ENCODE data around the gene C8A. TPM values are rescaled to one million over a fixed set of nuclear protein-coding genes. Genes with fewer than 3 reads are reported as not detected.

Gene C8A
- total and polyA plus RNA-seq, 2 of the 13 experiments (the other 11 are each of a cell fraction or from before 2014, with no cell fraction given) = 10.5 to 15.0 TPM

GRCh38 chr1:56808410-56808809 lies 46.2 kb upstream of the C8A start (continued):
- TF ChIP-seq NFKBIZ (CRISPR knock-in tag; IDR thresholded peaks at IDR 0.05) (no peak), ZNF775 (CRISPR knock-in tag; IDR thresholded peaks at IDR 0.05; ENCODE audit: borderline replicate concordance) (no peak)

- in situ Hi-C loops (cut with HindIII; ENCODE audit: extremely low pct_ligation_motif_present, low pct_unique_long_range_greater_than_20kb) = loop anchor here (10.0 kb wide), 1 partner anchor 1527 kb away; no protein-coding TSS in a partner anchor
- ChIA-PET CTCF (ENCODE audit: low intra/inter-chr PET ratio, low total read pairs) (no interaction called here), POLR2A (no interaction called here)
- FAIRE-seq (no peak), ATAC-seq (no peak), DNase-seq (ENCODE audit: low spot score) (no peak)
- no TSS peak for BruUV-seq (replicated peaks)
- peaks cover 16% of the 10 kb centered on the region for H3K4me1 ChIP-seq (ENCODE audit: insufficient read depth, low read length)
- H3K4me2 ChIP-seq (ENCODE audit: low read depth, low read length) = no peak overlapping the region
- intact Hi-C loops (cut with micrococcal nuclease; ENCODE audit: unreplicated experiment) = no loop called here
- H2AFZ ChIP-seq (ENCODE audit: low read length) = no peak overlapping the region
- TF ChIP-seq, protein P1, sequence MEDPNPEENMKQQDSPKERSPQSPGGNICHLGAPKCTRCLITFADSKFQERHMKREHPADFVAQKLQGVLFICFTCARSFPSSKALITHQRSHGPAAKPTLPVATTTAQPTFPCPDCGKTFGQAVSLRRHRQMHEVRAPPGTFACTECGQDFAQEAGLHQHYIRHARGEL (CRISPR knock-in tag; IDR thresholded peaks at IDR 0.05) = no peak
- no peak for TF ChIP-seq ZNF552 (CRISPR knock-in tag; IDR thresholded peaks at IDR 0.05; ENCODE audit: borderline replicate concordance)
- TF ChIP-seq ZMAT3 (CRISPR knock-in tag; conservative IDR thresholded peaks at IDR 0.05) = no peak
- no peak for TF ChIP-seq FOXA1 (IDR thresholded peaks at IDR 0.05)
- 0 out of 2 replicates have a peak, but pooled peaks have one; percentile 16 for TF ChIP-seq FOXA1 (CRISPR knock-in tag; IDR thresholded peaks at IDR 0.05)
- no peaks in the 10 kb centered on the region for H3K79me2 ChIP-seq (ENCODE audit: insufficient read depth, low read length)
- H3K27ac ChIP-seq (ENCODE audit: extremely low read length, insufficient read depth, low read length) = no peak overlapping the region
- no peaks in the 10 kb centered on the region for H3K36me3 ChIP-seq (replicated peaks in 1 of 2; ENCODE audit: control insufficient read depth in 1 of 2, insufficient read depth in 2 of 2, low read length in 2 of 2)
- 80% methylated on average over 2 of the region's 2 CpGs for WGBS (ENCODE audit: low lambda C conversion rate)
- H3K4me3 ChIP-seq (replicated peaks in 1 of 3; ENCODE audit: insufficient read depth in 1 of 3, low read depth in 2 of 3, low read length in 3 of 3) = no peak overlapping the region
- no peaks in the 10 kb centered on the region for H4K20me1 ChIP-seq (ENCODE audit: insufficient read depth, low read length)
- H3K9me3 ChIP-seq (ENCODE audit: low read length) = no peaks in the 10 kb centered on the region
- no peak overlapping the region for H3K9ac ChIP-seq (ENCODE audit: insufficient read depth, low read depth, low read length)
- no peaks in the 10 kb centered on the region for H3K27me3 ChIP-seq (ENCODE audit: control insufficient read depth in 1 of 2, insufficient read depth in 2 of 2, low read length in 2 of 2)
Observed at GRCh38 chr1:56811331-56811730, 43.3 kb upstream of the C8A start.

DNA sequence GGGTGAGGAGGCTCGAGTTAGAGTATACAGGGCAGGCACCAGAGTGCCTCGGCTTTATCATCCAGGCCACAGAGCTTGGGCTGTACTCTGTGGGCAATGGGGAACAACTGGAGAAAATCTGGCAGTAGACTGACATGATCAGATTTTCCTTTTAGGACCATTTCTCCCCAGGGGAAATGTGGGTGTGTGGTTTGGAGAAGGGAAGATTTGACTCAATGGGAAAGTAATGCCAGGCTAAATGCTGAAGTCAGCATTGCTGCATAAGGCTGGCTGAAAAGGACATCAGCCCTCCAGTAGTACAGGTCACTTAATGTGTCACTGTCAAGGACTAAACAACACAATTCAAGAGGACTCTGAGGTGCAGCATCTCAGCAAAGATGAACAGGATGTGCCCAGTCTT lies 40.4 kb upstream of the C8A start:
- ATAC-seq = no peak
- CTCF ChIA-PET (ENCODE audit: low intra/inter-chr PET ratio, low total read pairs) = no interaction called here
- no peak overlapping the region for H2AFZ ChIP-seq (ENCODE audit: low read length)
- POLR2A ChIA-PET = no interaction called here
- FAIRE-seq = no peak
- in situ Hi-C loops (cut with HindIII; ENCODE audit: extremely low pct_ligation_motif_present, low pct_unique_long_range_greater_than_20kb) (loop anchor here (10.0 kb wide), 1 partner anchor 1529 kb away; no protein-coding TSS in a partner anchor), intact Hi-C loops (cut with micrococcal nuclease; ENCODE audit: unreplicated experiment) (no loop called here)
- H3K36me3 ChIP-seq (replicated peaks in 1 of 2; ENCODE audit: control insufficient read depth in 1 of 2, insufficient read depth in 2 of 2, low read length in 2 of 2) = no peaks in the 10 kb centered on the region
- no TSS peak for BruUV-seq (replicated peaks)
- no peaks in the 10 kb centered on the region for H4K20me1 ChIP-seq (ENCODE audit: insufficient read depth, low read length)
- H3K79me2 ChIP-seq (ENCODE audit: insufficient read depth, low read length) = no peaks in the 10 kb centered on the region
- H3K27ac ChIP-seq (ENCODE audit: extremely low read length, insufficient read depth, low read length) = no peak overlapping the region
- H3K9me3 ChIP-seq (ENCODE audit: low read length) = no peaks in the 10 kb centered on the region
- WGBS (ENCODE audit: low lambda C conversion rate) = 83% methylated on average over 2 of the region's 2 CpGs
- H3K9ac ChIP-seq (ENCODE audit: insufficient read depth, low read depth, low read length) = no peak overlapping the region
- TF ChIP-seq HINFP (CRISPR knock-in tag; IDR thresholded peaks at IDR 0.05; ENCODE audit: low read depth) = no peak
- TF ChIP-seq MAFK (conservative IDR thresholded peaks at IDR 0.05 in 1 of 2, IDR thresholded peaks at IDR 0.05 in 1 of 2; ENCODE audit: low read length in 2 of 2) = peak; percentile 73 to 78
- peak; percentile 54 for TF ChIP-seq MAFF (IDR thresholded peaks at IDR 0.05; ENCODE audit: low read depth, low read length)
- H3K27me3 ChIP-seq (ENCODE audit: control insufficient read depth in 1 of 2, insufficient read depth in 2 of 2, low read length in 2 of 2) = no peaks in the 10 kb centered on the region
- peaks cover 42% of the 10 kb centered on the region for H3K4me1 ChIP-seq (ENCODE audit: insufficient read depth, low read length)
- no peak overlapping the region for H3K4me2 ChIP-seq (ENCODE audit: low read depth, low read length)
- DNase-seq (ENCODE audit: low spot score) = no peak
- H3K4me3 ChIP-seq (replicated peaks in 1 of 3; ENCODE audit: insufficient read depth in 1 of 3, low read depth in 2 of 3, low read length in 3 of 3) = no peak overlapping the region

Measured in HepG2 (cell line).